ENCODE results near the gene RGL3. TPM values are rescaled to one million over a fixed set of nuclear protein-coding genes. Genes with fewer than 3 reads are reported as not detected.
A peak's percentile ranks its signal among the peaks of the same experiment; 100 is the strongest.

The RGL3 gene
- total RNA-seq, 2 donors from 2014 or later: 13.8 to 32.7 TPM

GRCh38 chr19:11361771-11362731 lies 57.1 kb downstream of the RGL3 start:
- Histone ChIP-seq H3K9ac (ENCODE audit: low read depth in 2 of 2, low read length in 2 of 2) (peak overlapping the region in 1 of 2 donors; percentile 34), H3K9me3 (no peaks in the 10 kb centered on the region), H3K36me3 (no peaks in the 10 kb centered on the region), H3K4me1 (no peaks in the 10 kb centered on the region), H3K27ac (no peak overlapping the region), H3K4me3 (no peak overlapping the region), H3K27me3 (no peaks in the 10 kb centered on the region)
- DNase-seq: peak; percentile 65
- intact Hi-C loops (cut with DNase I): no loop called here
- TF ChIP-seq CTCF (IDR thresholded peaks at IDR 0.05): no peak

GRCh38 chr19:11361037-11361770 lies 57.9 kb downstream of the RGL3 start:
- H3K9ac ChIP-seq (ENCODE audit: low read depth in 2 of 2, low read length in 2 of 2): peak overlapping the region in 1 of 2 donors; percentile 34
- no peaks in the 10 kb centered on the region for H3K36me3 ChIP-seq
- DNase-seq: peak; percentile 98
- no peaks in the 10 kb centered on the region for H3K27me3 ChIP-seq
- no peaks in the 10 kb centered on the region for H3K9me3 ChIP-seq
- no peaks in the 10 kb centered on the region for H3K4me1 ChIP-seq
- intact Hi-C loops (cut with DNase I): no loop called here
- H3K27ac ChIP-seq: no peak overlapping the region
- no peak for TF ChIP-seq CTCF (IDR thresholded peaks at IDR 0.05)
- no peak overlapping the region for H3K4me3 ChIP-seq

DNA sequence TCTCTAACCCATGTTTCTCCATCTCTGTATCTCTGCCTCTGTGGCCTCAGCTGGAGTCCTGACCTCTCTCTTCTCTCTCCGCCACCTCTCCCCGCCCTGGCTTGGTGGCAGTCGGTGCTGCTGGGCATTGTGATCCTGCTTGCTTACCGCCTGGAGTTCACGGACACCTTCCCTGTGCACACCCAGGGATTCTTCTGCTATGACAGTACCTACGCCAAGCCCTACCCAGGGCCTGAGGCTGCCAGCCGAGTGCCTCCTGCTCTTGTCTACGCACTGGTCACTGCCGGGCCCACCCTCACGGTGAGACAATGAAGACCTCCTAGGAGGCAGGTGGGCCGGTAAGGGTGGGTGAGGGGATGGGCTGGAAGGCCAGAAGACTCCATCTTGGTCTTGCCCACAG lies 59.7 kb downstream of the RGL3 start:
- H3K4me1 ChIP-seq: no peaks in the 10 kb centered on the region
- no peak for DNase-seq
- no peaks in the 10 kb centered on the region for H3K9me3 ChIP-seq
- no peak overlapping the region for H3K4me3 ChIP-seq
- no peaks in the 10 kb centered on the region for H3K36me3 ChIP-seq
- H3K27ac ChIP-seq: no peak overlapping the region
- no peak overlapping the region for H3K9ac ChIP-seq (ENCODE audit: low read depth in 2 of 2, low read length in 2 of 2)
- TF ChIP-seq CTCF (IDR thresholded peaks at IDR 0.05): no peak
- no peaks in the 10 kb centered on the region for H3K27me3 ChIP-seq
- intact Hi-C loops (cut with DNase I): no loop called here

DNA sequence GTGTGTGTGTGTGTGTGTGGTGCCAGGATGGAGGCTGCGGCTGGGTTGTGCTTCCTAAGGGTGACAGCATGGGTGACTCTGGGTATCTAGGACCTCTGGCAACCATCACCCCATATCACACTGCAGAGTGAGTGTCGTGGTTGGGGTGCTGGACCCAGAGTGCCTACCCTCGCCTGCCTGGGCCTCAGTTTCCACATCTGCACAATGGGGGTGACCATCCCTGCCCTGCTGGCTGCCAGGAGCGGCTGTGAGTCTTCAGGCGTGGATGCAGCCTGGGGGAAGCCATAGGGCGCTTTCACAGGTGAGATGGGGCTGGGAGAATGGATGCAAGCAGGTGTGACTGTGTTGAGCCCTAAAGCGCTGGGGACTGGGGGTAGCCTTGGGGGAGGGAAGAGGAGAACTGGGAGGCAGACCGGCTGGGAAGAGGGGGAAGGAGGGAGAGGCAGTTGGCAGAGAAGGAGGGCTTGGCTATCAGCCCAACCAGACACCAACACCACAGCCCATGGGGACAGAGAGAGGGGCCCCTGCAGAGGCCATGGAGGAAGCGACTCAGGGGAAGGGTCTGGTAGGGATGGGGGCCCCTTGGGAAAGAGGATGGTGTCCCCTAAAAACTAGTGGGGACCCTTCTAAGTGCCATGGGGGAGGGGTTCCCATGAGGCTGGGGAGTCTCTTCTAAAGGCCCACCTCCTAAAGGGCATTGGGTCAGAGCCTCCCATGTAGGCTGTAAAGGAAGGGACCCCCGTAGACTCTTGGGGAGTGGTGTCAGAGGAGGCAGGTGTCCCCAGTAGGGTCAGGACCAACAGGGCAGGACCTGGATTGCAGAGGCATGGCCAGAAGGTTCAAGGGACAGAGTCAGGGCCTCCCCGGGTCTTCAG lies 62.2 kb downstream of the RGL3 start:
- Histone ChIP-seq H3K4me1 (no peaks in the 10 kb centered on the region), H3K9ac (ENCODE audit: low read depth in 2 of 2, low read length in 2 of 2) (no peak overlapping the region), H3K27ac (no peak overlapping the region), H3K9me3 (no peaks in the 10 kb centered on the region), H3K4me3 (no peak overlapping the region), H3K27me3 (no peaks in the 10 kb centered on the region), H3K36me3 (no peaks in the 10 kb centered on the region)
- intact Hi-C loops (cut with DNase I): no loop called here
- DNase-seq: no peak
- no peak for TF ChIP-seq CTCF (IDR thresholded peaks at IDR 0.05)

- no peak for DNase-seq
- Histone ChIP-seq H3K9me3 (no peaks in the 10 kb centered on the region), H3K4me3 (peak overlapping the region; percentile 50), H3K4me1 (no peaks in the 10 kb centered on the region), H3K9ac (ENCODE audit: low read depth in 2 of 2, low read length in 2 of 2) (peak overlapping the region in 1 of 2 donors; percentile 38), H3K36me3 (no peaks in the 10 kb centered on the region), H3K27ac (no peak overlapping the region), H3K27me3 (no peaks in the 10 kb centered on the region)
- no peak for TF ChIP-seq CTCF (IDR thresholded peaks at IDR 0.05)
- intact Hi-C loops (cut with DNase I): no loop called here
These were observed 63.1 kb downstream of the RGL3 start for GRCh38 chr19:11356074-11356397.
